Sigmoid colon (tissue), 7 donors: Measurements from ENCODE around the gene OSMR. TPM values are rescaled to one million over a fixed set of nuclear protein-coding genes. Genes with fewer than 3 reads are reported as not detected.
"Not testable (repeated sequence)": the region's sequence is repeated elsewhere in the genome, so short reads cannot be mapped to it uniquely, and the experiment has no call there.

Experiments used
- DNase-seq: peaks from one replicate; pipeline ENCODE4 v3.0.0-alpha.2; 2019
- H3K27ac ChIP-seq, 4 donors: fragments of 200-600 bp; sonication (generic); one replicate each; pipeline ENCODE4 v1.5.1; 2016 to 2019; ENCODE audit warnings: mild to moderate bottlenecking in 1 of 4
- H3K27me3 ChIP-seq, 3 donors: fragments of 200-600 bp; sonication (generic); one replicate each; pipeline ENCODE4 v1.5.1; 2019; ENCODE audit warnings: mild to moderate bottlenecking in 1 of 3
- H3K36me3 ChIP-seq, 4 donors: fragments of 200-600 bp; sonication (generic); one replicate each; pipeline ENCODE4 v1.5.1; 2016 to 2019
- H3K4me1 ChIP-seq, 4 donors: fragments of 200-600 bp; sonication (generic); one replicate each; pipeline ENCODE4 v1.5.1; 2017 to 2019
- H3K4me3 ChIP-seq, 4 donors: fragments of 200-600 bp; sonication (generic); one replicate each; pipeline ENCODE4 v1.5.1; 2017 to 2019; ENCODE audit warnings: mild to moderate bottlenecking in 2 of 4, moderate library complexity in 1 of 4
- H3K9me3 ChIP-seq, 4 donors: fragments of 200-600 bp in 3 of 4; sonication (generic) in 3 of 4; one replicate each; pipeline versions ENCODE4 v1.5.1 to v1.6.1; 2013 to 2019
- EP300 ChIP-seq, 4 donors: sonication (generic); formaldehyde crosslinking; IDR thresholded peaks; one replicate each; pipeline ENCODE4 v1.6.1; 2017; ENCODE audit warnings: antibody characterized with exemption in 4 of 4
- POLR2A ChIP-seq, 2 donors: fragments of 450-650 bp; IDR thresholded peaks; one replicate each; pipeline ENCODE4 v1.6.1; 2016; ENCODE audit warnings: antibody characterized with exemption in 2 of 2, mild to moderate bottlenecking in 2 of 2, moderate library complexity in 2 of 2
- POLR2AphosphoS5 ChIP-seq, 4 donors: sonication (generic); formaldehyde crosslinking; IDR thresholded peaks; one replicate each; pipeline ENCODE4 v1.6.1; 2017; ENCODE audit warnings: antibody characterized with exemption in 4 of 4
- WGBS, 2 donors: extraction: QIAGEN DNeasy Blood & Tissue Kit; methylation state at CpG; one replicate each; pipeline ENCODE4 v1.1.7; 2013; 5-methylcytosine and 5-hydroxymethylcytosine counted together
- intact Hi-C: fragments of 100-400 bp; cut with DNase I; formaldehyde crosslinking; loops from one replicate; pipeline ENCODE4 v1.15.1; 2023
- polyA plus RNA-seq, 3 donors: library from polyadenylated mRNA; stranded (reverse); fragments of 200-250 nt; gene quantifications; one replicate each; pipeline ENCODE4 v1.2.3, GENCODE V29; 2013
- total RNA-seq, 4 donors: library from RNA; depleted of rRNA; stranded (reverse); fragments of >200 nt; gene quantifications; one replicate each; pipeline ENCODE4 v1.1.0, GENCODE V29; 2016
- TF ChIP-seq, protein P1 (sequence below), 4 experiments: fragments of 450-650 bp in 3 of 4; fragments of 200-600 bp in 1 of 4; IDR thresholded peaks; one replicate each; pipeline ENCODE4 v1.5.1; 2016 to 2019; ENCODE audit warnings: antibody characterized with exemption in 4 of 4, mild to moderate bottlenecking in 3 of 4, moderate library complexity in 2 of 4
- donor health status: healthy with polysubstance abuse.
- donor health status: Bipolar disorder and iron deficiency.
- donor health status: healthy.

Gene OSMR
- total and polyA plus RNA-seq, 7 donors, result 0.60 to 65.3 (median 18.5) TPM

DNA sequence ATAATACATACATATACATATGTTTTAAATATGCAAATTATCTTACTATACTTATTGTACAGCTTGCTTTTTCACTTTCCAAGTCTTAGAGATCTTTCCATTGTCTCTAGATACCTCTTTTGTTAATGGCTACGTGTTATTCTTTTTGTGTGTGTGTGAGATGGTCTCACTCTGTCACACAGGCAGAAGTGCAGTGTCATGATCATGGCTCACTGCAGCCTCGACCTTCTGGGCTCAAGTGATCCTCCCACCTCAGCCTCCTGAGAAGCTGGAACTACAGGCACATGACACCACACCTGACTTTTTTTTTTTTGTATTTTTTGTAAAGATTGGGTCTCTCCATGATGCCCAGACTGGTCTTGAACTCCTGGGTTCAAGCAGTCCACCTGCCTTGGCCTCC is 2.8 kb downstream of the OSMR start:
- intact Hi-C loops, result loop anchor here (5.0 kb wide), 1 partner anchor 74 kb away; no protein-coding TSS in a partner anchor
- Histone ChIP-seq H3K36me3 (peaks cover 0 to 6% (median 2%) of the 10 kb centered on the region in 4 donors), H3K27me3 (no peaks in the 10 kb centered on the region), H3K4me1 (peaks cover 0 to 50% (median 34%) of the 10 kb centered on the region in 4 donors), H3K9me3 (no peaks in the 10 kb centered on the region), H3K4me3 (peak overlapping the region in 1 of 4 donors; percentile 88), H3K27ac (peak overlapping the region in 1 of 4 donors; percentile 97)
- WGBS, 2 donors, result 40 to 77% methylated on average over 2 of the region's 2 CpGs
- no peak for TF ChIP-seq POLR2A (IDR thresholded peaks at IDR 0.05)
- TF ChIP-seq, protein P1, sequence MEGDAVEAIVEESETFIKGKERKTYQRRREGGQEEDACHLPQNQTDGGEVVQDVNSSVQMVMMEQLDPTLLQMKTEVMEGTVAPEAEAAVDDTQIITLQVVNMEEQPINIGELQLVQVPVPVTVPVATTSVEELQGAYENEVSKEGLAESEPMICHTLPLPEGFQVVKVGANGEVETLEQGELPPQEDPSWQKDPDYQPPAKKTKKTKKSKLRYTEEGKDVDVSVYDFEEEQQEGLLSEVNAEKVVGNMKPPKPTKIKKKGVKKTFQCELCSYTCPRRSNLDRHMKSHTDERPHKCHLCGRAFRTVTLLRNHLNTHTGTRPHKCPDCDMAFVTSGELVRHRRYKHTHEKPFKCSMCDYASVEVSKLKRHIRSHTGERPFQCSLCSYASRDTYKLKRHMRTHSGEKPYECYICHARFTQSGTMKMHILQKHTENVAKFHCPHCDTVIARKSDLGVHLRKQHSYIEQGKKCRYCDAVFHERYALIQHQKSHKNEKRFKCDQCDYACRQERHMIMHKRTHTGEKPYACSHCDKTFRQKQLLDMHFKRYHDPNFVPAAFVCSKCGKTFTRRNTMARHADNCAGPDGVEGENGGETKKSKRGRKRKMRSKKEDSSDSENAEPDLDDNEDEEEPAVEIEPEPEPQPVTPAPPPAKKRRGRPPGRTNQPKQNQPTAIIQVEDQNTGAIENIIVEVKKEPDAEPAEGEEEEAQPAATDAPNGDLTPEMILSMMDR (IDR thresholded peaks at IDR 0.05), result no peak
- no peak for TF ChIP-seq POLR2AphosphoS5 (IDR thresholded peaks at IDR 0.05)
- no peak for DNase-seq

DNA sequence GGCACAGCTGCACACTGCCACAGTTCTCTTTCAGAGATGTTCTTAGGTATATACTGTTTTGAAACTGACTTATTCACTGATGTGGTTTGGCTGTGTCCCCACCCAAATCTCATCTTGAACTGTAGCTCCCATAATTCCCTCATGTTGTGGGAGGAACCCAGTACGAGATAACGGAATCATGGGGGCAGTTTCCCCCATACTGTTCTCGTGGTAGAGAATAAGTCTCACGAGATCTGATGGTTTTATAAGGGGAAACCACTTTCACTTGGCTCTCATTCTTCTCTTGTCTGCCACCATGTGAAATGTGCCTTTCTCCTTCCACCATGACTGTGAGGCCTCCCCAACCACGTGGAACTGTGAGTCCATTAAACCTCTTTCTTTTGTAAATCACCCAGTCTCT is 5.8 kb downstream of the OSMR start:
- H3K36me3 ChIP-seq, H3K9me3 ChIP-seq, intact Hi-C loops, DNase-seq, H3K27ac ChIP-seq, H3K4me3 ChIP-seq, H3K27me3 ChIP-seq: not testable (repeated sequence)
- H3K4me1 ChIP-seq, result peaks cover 0 to 37% (median 25%) of the 10 kb centered on the region in 4 donors
- 70 to 84% methylated on average over 5 of the region's 5 CpGs for WGBS, 2 donors

DNA sequence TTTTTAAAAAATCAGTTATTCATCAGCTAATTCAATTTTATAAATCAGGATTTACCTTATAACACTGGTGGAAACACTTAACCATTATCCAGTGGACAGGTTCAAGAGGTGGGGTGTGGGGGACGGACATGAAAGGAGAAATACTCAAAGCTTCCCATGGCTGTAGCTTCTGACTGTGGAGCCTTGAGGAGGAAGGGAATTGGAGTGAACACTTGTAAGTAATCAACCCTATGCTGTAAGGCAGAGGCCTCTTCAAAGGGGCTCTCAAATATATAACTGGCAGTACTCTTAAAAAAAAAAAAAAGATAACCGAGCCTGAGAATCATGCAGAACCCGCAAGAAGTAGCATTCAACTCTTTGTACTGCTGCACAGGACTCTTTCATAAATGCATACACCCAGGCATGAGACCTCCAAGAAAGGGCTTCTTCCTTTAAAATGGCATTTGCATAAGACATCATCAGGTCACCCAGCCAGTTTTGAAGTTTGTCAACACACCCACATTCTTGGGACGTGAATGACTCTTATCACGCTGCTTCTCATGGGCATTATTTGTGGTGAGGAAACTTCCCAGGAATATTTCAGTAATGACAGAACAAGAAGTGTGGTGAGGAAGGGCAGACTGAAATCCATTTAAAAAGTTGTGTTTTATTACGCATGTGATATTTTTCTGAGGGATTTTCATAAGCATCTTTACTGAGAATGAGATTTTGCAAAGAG is 8.1 kb downstream of the OSMR start:
- no peak overlapping the region for H3K27ac ChIP-seq
- peaks cover 0 to 18% (median 7%) of the 10 kb centered on the region in 4 donors for H3K4me1 ChIP-seq
- DNase-seq, result no peak
- H3K4me3 ChIP-seq, result no peak overlapping the region
- peaks cover 0 to 6% (median 2%) of the 10 kb centered on the region in 4 donors for H3K36me3 ChIP-seq
- no peaks in the 10 kb centered on the region for H3K9me3 ChIP-seq
- no peak for TF ChIP-seq POLR2AphosphoS5 (IDR thresholded peaks at IDR 0.05)
- no peak for TF ChIP-seq EP300 (IDR thresholded peaks at IDR 0.05)
- no peak for TF ChIP-seq POLR2A (IDR thresholded peaks at IDR 0.05)
- TF ChIP-seq, protein P1 (IDR thresholded peaks at IDR 0.05), result no peak
- 56 to 76% methylated on average over 6 of the region's 6 CpGs for WGBS, 2 donors
- no peaks in the 10 kb centered on the region for H3K27me3 ChIP-seq
- intact Hi-C loops, result no loop called here

DNA sequence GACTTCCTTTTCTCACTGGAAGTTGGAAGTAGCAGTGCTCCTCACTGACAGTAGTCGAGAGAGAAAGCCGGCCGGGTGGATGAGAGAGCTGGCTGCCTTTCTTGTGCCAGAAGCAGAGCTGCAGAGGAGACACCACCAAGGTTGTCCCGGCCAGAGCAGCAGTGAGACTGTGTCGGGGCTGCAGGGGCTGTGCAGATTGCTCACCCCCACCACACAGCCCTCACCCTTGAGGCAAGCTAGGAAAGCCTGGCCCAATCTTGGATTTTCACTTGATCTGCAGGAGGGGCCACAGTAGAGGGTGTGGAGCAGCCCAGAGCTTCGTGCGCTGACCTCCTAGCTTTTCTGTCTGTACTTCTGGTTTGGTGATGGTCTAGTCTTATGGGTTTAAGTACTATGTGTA is 9.1 kb downstream of the OSMR start:
- H3K27me3 ChIP-seq, result no peaks in the 10 kb centered on the region
- peaks cover 0 to 9% (median 3%) of the 10 kb centered on the region in 4 donors for H3K4me1 ChIP-seq
- 84 to 90% methylated on average over 7 of the region's 7 CpGs for WGBS, 2 donors
- peaks cover 0 to 6% (median 2%) of the 10 kb centered on the region in 4 donors for H3K36me3 ChIP-seq
- TF ChIP-seq EP300 (IDR thresholded peaks at IDR 0.05), result no peak
- TF ChIP-seq, protein P1 (IDR thresholded peaks at IDR 0.05), result no peak
- no peak for TF ChIP-seq POLR2AphosphoS5 (IDR thresholded peaks at IDR 0.05)
- TF ChIP-seq POLR2A (IDR thresholded peaks at IDR 0.05), result no peak
- H3K9me3 ChIP-seq, result no peaks in the 10 kb centered on the region
- no peak overlapping the region for H3K27ac ChIP-seq
- no peak for DNase-seq
- H3K4me3 ChIP-seq, result no peak overlapping the region
- intact Hi-C loops, result no loop called here

DNA sequence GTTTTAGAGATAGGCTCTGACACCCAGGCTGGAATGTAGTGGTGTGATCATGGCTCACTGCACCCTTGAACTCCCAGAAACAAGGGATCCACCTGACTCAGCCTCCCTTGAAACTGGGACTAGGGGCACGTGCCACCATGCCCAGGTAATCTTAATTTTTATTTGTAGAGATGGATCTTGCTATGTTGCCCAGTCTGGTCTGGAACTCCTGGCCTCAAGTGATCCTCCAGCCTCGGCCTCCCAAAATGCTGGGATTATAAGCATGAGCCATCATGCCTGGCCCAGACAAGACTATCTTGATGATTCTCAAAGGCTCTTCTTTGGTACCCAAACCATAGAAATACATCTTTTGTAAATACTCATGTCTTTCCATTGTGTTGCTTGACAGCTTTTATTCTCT is 10.8 kb downstream of the OSMR start:
- Histone ChIP-seq H3K9me3 (no peaks in the 10 kb centered on the region), H3K36me3 (peaks cover 0 to 6% (median 0%) of the 10 kb centered on the region in 4 donors), H3K27me3 (no peaks in the 10 kb centered on the region), H3K27ac (no peak overlapping the region), H3K4me1 (peaks cover 0 to 4% (median 0%) of the 10 kb centered on the region in 4 donors), H3K4me3 (no peak overlapping the region)
- 59 to 82% methylated on average over 2 of the region's 2 CpGs for WGBS, 2 donors
- DNase-seq, result no peak
- TF ChIP-seq EP300 (IDR thresholded peaks at IDR 0.05) (no peak), POLR2A (IDR thresholded peaks at IDR 0.05) (no peak), POLR2AphosphoS5 (IDR thresholded peaks at IDR 0.05) (no peak)
- intact Hi-C loops, result no loop called here
